A549 (cell line): ENCODE results near the gene ARL8B.

Experiments used
- EP300 ChIP-seq, 2 experiments: fragments of >200 bp; sonication (Bioruptor Twin); formaldehyde crosslinking; IDR thresholded peaks; 2 replicates in 1 of 2; 3 replicates in 1 of 2; pipeline ENCODE4 v1.6.1; 2016 to 2017
- TF ChIP-seq, protein P1 (sequence below): fragments of >200 bp; sonication (Bioruptor Twin); formaldehyde crosslinking; IDR thresholded peaks from 3 replicates; pipeline ENCODE4 v1.5.1; 2016
- TF ChIP-seq, protein P2 (sequence below): IDR thresholded peaks from 2 replicates; pipeline ENCODE4 v1.6.1; 2012

DNA sequence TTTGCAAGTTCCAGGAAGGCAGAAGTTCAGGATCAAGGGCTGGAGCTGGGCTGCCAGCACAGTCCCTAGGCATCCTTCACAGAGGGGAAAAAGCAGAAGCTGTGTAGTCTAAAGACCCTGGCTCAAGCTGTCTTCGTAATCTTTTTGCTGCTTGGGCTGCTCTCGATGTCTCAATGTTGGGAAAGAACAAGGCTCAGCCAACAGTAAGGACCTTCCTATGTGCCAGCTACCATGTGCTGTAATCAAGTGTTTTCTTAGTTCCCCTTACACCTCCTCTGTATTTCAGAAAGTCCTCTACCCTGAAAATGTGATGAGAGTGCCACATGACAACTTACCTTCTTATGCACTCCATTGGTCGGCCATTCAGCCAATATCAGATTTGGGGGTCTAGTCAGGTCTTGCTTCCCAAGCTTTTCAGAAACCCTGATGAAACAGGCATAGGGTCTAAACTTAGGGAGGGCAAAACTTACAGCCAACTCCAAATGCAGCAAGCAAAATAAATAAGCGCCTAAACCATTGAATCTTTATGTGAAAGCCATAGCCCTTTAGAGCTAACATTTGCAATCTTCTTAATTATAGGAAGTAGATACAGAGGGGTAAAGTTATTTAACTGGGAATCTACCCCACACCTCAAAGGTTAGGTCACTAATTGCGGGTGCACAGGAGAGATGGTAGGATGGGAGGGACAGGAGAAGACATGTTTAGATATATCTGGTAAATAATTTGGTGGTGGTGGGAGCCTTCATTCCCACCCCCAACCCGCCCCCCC lies 64.2 kb downstream of the ARL8B start:
- TF ChIP-seq, protein P1, sequence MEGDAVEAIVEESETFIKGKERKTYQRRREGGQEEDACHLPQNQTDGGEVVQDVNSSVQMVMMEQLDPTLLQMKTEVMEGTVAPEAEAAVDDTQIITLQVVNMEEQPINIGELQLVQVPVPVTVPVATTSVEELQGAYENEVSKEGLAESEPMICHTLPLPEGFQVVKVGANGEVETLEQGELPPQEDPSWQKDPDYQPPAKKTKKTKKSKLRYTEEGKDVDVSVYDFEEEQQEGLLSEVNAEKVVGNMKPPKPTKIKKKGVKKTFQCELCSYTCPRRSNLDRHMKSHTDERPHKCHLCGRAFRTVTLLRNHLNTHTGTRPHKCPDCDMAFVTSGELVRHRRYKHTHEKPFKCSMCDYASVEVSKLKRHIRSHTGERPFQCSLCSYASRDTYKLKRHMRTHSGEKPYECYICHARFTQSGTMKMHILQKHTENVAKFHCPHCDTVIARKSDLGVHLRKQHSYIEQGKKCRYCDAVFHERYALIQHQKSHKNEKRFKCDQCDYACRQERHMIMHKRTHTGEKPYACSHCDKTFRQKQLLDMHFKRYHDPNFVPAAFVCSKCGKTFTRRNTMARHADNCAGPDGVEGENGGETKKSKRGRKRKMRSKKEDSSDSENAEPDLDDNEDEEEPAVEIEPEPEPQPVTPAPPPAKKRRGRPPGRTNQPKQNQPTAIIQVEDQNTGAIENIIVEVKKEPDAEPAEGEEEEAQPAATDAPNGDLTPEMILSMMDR = no peak
- TF ChIP-seq EP300 (IDR thresholded peaks at IDR 0.05) = no peak
- TF ChIP-seq, protein P2, sequence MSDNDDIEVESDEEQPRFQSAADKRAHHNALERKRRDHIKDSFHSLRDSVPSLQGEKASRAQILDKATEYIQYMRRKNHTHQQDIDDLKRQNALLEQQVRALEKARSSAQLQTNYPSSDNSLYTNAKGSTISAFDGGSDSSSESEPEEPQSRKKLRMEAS = no peak
